Activated T-helper 1 cell treated with anti-CD3 and anti-CD28 coated beads, Interleukin-2, amount 50 U/mL, for 16 hours (primary cell): Measurements from ENCODE around the gene RTL3.

Experiments used
- DNase-seq, 2 donors: peaks; one replicate each; pipeline ENCODE4 v3.0.0-alpha.2; 2020; ENCODE audit warnings: low read depth in 1 of 2, low spot score in 1 of 2

RTL3 gene

DNA sequence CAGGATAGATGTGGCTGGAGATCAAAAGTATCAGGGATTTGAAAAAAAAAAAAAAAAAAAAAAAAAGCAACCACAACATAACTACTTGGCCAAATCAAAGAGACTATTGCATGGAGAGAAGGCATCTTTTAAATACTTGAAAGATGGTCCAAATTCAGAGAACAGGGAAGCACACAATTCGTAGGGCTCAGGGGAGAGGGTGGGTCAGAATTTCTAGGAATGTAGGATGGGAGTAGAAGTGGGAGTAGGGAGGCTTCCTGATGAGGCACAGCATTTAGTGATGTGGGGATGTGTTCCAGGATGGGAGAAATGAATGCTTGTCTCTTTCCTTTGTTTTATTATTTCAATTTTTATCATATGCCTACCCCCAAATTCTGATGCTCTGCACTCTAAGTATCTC lies 36.3 kb downstream of the RTL3 start:
- no peak for DNase-seq

DNA sequence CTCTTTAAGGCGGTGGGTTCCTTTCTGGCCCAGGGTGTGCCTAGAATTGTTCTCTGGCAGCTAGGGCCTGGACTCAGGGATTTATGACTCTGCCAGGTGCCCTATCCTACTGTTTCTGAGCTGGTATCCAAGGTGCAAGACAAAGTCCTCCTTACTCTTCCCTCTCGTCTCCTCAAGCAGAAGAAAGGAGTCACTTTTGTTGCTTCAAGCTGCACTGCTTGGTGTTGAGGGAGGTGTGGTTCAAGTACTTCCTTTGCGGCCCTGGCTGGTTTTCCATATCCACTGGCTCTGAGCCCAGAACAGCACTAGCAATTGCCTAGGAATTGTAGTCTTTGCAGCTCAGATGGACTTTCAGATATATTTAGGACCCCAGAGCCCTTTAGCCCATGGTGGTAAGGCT lies 39.3 kb downstream of the RTL3 start:
- no peak for DNase-seq

DNA sequence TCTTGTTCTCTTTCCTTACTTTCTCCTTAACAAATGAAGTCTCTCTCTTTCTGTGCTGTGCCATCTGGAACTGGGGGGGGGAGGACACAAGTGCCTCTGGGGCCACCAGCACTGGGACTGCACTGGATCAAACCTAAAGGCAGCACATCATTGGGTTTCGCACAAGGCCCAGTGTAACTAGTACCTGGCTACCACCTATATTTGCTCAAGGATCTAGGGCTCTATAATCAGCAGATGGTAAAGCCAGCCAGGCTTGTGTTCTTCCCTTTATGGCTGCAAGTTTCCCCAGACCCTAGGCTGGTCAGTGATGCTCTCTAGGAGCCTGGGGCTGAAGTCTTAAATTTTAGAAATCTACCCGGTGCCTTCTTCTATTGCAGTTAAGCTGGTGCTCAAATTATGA lies 40.1 kb downstream of the RTL3 start:
- no peak for DNase-seq

DNA sequence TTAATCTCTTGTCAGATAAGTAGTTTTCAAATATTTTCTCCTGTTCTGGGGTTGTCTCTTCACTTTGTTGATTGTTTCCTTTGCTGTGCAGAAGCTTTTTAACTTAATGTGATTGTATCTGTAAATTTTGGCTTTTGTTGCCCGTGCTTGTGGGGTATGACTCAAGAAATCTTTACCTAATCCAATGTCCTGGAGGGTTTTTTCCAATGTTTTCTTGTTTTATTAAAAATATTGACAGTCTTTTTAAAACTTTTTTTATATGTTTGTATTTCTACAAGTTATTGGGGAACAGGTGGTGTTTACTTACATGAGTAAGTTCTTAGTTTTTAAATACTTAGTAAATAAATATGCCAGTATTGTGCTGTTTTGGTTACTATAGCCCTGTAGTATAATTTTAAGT lies 44.9 kb downstream of the RTL3 start:
- no peak for DNase-seq
